ENCODE data around the gene NMS. TPM values are rescaled to one million over a fixed set of nuclear protein-coding genes. Genes with fewer than 3 reads are reported as not detected.

NMS gene
- polyA plus RNA-seq, 1 donor from 2014 or later, result not detected

GRCh38 chr2:100426384-100426720, 43.9 kb upstream of the NMS start:
- Histone ChIP-seq H3K9me2 (ENCODE audit: insufficient read depth, low read length) (no peaks in the 10 kb centered on the region), H3K36me3 (ENCODE audit: insufficient read depth, low read length) (no peaks in the 10 kb centered on the region), H4K20me1 (ENCODE audit: insufficient read depth) (no peaks in the 10 kb centered on the region), H3K9me3 (ENCODE audit: low read length) (no peaks in the 10 kb centered on the region), H3K9ac (ENCODE audit: low read length) (no peak overlapping the region), H3K27ac (ENCODE audit: low read length) (no peak overlapping the region), H3K4me2 (ENCODE audit: low read length) (no peak overlapping the region), H3K27me3 (ENCODE audit: insufficient read depth, low read depth, low read length) (no peaks in the 10 kb centered on the region), H3K4me3 (ENCODE audit: low read length) (no peak overlapping the region), H3F3A (ENCODE audit: insufficient read depth, low read length, poor library complexity, severe bottlenecking) (no peaks in the 10 kb centered on the region), H2AFZ (ENCODE audit: low read depth, low read length) (no peak overlapping the region), H3K79me2 (replicated peaks; ENCODE audit: insufficient read depth, low read length) (no peaks in the 10 kb centered on the region)
- TF ChIP-seq, protein P1, sequence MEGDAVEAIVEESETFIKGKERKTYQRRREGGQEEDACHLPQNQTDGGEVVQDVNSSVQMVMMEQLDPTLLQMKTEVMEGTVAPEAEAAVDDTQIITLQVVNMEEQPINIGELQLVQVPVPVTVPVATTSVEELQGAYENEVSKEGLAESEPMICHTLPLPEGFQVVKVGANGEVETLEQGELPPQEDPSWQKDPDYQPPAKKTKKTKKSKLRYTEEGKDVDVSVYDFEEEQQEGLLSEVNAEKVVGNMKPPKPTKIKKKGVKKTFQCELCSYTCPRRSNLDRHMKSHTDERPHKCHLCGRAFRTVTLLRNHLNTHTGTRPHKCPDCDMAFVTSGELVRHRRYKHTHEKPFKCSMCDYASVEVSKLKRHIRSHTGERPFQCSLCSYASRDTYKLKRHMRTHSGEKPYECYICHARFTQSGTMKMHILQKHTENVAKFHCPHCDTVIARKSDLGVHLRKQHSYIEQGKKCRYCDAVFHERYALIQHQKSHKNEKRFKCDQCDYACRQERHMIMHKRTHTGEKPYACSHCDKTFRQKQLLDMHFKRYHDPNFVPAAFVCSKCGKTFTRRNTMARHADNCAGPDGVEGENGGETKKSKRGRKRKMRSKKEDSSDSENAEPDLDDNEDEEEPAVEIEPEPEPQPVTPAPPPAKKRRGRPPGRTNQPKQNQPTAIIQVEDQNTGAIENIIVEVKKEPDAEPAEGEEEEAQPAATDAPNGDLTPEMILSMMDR (IDR thresholded peaks at IDR 0.05; ENCODE audit: poor library complexity, severe bottlenecking), result no peak
- no peak for TF ChIP-seq MXI1 (conservative IDR thresholded peaks at IDR 0.05; ENCODE audit: poor library complexity, severe bottlenecking)
- no peak for TF ChIP-seq EP300 (conservative IDR thresholded peaks at IDR 0.05; ENCODE audit: poor library complexity, severe bottlenecking)
- no peak for TF ChIP-seq REST (IDR thresholded peaks at IDR 0.05; ENCODE audit: borderline replicate concordance)
- no peak for TF ChIP-seq TAF1 (IDR thresholded peaks at IDR 0.05; ENCODE audit: low read depth)
- no peak for TF ChIP-seq POLR2AphosphoS5 (IDR thresholded peaks at IDR 0.05)
- no peak for TF ChIP-seq RAD21 (conservative IDR thresholded peaks at IDR 0.05)
- no peak for TF ChIP-seq EZH2 (IDR thresholded peaks at IDR 0.05; ENCODE audit: borderline replicate concordance, insufficient read depth, low read length, poor library complexity, severe bottlenecking)
- no peak for TF ChIP-seq SMC3 (conservative IDR thresholded peaks at IDR 0.05; ENCODE audit: poor library complexity)

DNA sequence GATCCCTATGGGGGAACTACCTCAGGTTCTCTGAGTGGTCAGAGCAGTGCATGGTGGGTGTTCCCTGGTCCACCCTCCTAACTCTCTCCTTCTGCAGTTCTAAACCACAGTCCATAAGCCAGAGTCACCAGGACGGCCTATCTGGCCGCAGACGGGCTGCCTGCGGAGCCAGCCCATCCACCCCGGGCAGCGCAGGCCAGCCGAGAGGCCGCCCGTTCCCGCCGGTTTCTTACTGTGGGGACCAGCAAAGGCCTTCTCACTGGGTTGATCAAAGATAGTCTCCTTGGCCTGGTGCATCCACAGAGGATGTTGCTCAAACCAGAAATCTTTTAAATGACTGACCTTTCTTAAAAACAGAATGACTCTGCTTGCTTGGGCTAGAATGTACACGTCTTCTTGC, 43.2 kb upstream of the NMS start:
- Histone ChIP-seq H3K4me3 (ENCODE audit: low read length) (no peak overlapping the region), H2AFZ (ENCODE audit: low read depth, low read length) (no peak overlapping the region), H3F3A (ENCODE audit: insufficient read depth, low read length, poor library complexity, severe bottlenecking) (no peaks in the 10 kb centered on the region), H3K9me3 (ENCODE audit: low read length) (no peaks in the 10 kb centered on the region), H3K4me2 (ENCODE audit: low read length) (no peak overlapping the region), H3K27ac (ENCODE audit: low read length) (no peak overlapping the region), H3K79me2 (replicated peaks; ENCODE audit: insufficient read depth, low read length) (no peaks in the 10 kb centered on the region), H3K36me3 (ENCODE audit: insufficient read depth, low read length) (no peaks in the 10 kb centered on the region), H4K20me1 (ENCODE audit: insufficient read depth) (no peaks in the 10 kb centered on the region), H3K27me3 (ENCODE audit: insufficient read depth, low read depth, low read length) (no peaks in the 10 kb centered on the region), H3K9ac (ENCODE audit: low read length) (no peak overlapping the region), H3K9me2 (ENCODE audit: insufficient read depth, low read length) (no peaks in the 10 kb centered on the region)
- TF ChIP-seq EP300 (conservative IDR thresholded peaks at IDR 0.05; ENCODE audit: poor library complexity, severe bottlenecking) (no peak), POLR2AphosphoS5 (IDR thresholded peaks at IDR 0.05) (no peak), RAD21 (conservative IDR thresholded peaks at IDR 0.05) (no peak), REST (IDR thresholded peaks at IDR 0.05; ENCODE audit: borderline replicate concordance) (no peak), MXI1 (conservative IDR thresholded peaks at IDR 0.05; ENCODE audit: poor library complexity, severe bottlenecking) (no peak), TAF1 (IDR thresholded peaks at IDR 0.05; ENCODE audit: low read depth) (no peak), SMC3 (conservative IDR thresholded peaks at IDR 0.05; ENCODE audit: poor library complexity) (no peak), EZH2 (IDR thresholded peaks at IDR 0.05; ENCODE audit: borderline replicate concordance, insufficient read depth, low read length, poor library complexity, severe bottlenecking) (no peak)
- TF ChIP-seq, protein P1 (IDR thresholded peaks at IDR 0.05; ENCODE audit: poor library complexity, severe bottlenecking), result no peak
